ENCODE measurements around the gene CIZ1. TPM values are rescaled to one million over a fixed set of nuclear protein-coding genes. Genes with fewer than 3 reads are reported as not detected.

Gene CIZ1
- total and polyA plus RNA-seq, 11 donors: 42.6 to 101 (median 73.8) TPM

DNA sequence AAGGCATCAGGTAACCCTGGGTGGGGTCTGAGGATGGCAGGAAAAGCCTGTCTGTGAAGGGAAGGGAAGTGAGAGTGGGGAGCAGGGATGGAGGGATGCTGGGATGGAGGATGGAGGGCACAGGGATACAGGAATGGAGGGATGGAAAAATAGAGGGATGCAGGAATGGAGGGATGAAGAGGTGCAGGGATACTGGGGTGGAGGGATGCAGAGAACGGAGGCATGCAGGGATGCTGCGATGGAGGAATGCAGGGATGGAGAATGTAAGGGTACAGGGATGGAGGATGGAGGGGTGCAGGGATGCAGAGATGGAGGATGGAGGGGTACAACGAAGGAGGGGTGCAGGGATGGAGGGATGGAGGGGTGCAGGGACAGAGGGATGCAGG, 72.9 kb downstream of the CIZ1 start:
- H3K9me3 ChIP-seq: no peaks in the 10 kb centered on the region
- WGBS, 4 donors: 41 to 53% (median 48%) methylated on average over 3 of the region's 3 CpGs
- peak in 1 of 5 donors; percentile 20 for DNase-seq
- peaks cover 0 to 51% (median 39%) of the 10 kb centered on the region in 9 donors for H3K36me3 ChIP-seq
- H3K4me1 ChIP-seq: peaks cover 0 to 10% (median 6%) of the 10 kb centered on the region in 12 donors
- no peak for ATAC-seq
- no peak overlapping the region for H3K4me3 ChIP-seq
- TF ChIP-seq, protein P1, sequence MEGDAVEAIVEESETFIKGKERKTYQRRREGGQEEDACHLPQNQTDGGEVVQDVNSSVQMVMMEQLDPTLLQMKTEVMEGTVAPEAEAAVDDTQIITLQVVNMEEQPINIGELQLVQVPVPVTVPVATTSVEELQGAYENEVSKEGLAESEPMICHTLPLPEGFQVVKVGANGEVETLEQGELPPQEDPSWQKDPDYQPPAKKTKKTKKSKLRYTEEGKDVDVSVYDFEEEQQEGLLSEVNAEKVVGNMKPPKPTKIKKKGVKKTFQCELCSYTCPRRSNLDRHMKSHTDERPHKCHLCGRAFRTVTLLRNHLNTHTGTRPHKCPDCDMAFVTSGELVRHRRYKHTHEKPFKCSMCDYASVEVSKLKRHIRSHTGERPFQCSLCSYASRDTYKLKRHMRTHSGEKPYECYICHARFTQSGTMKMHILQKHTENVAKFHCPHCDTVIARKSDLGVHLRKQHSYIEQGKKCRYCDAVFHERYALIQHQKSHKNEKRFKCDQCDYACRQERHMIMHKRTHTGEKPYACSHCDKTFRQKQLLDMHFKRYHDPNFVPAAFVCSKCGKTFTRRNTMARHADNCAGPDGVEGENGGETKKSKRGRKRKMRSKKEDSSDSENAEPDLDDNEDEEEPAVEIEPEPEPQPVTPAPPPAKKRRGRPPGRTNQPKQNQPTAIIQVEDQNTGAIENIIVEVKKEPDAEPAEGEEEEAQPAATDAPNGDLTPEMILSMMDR (IDR thresholded peaks at IDR 0.05): no peak
- no peak for TF ChIP-seq POLR2A (IDR thresholded peaks at IDR 0.05)
- intact Hi-C loops (cut with DNase I): loop anchor here in 6 of 10 donors (2.0 to 5.0 kb wide), 4 partner anchors 36 to 176 kb away; no protein-coding TSS in a partner anchor
- no peaks in the 10 kb centered on the region for H3K27me3 ChIP-seq
- H3K27ac ChIP-seq: no peak overlapping the region

DNA sequence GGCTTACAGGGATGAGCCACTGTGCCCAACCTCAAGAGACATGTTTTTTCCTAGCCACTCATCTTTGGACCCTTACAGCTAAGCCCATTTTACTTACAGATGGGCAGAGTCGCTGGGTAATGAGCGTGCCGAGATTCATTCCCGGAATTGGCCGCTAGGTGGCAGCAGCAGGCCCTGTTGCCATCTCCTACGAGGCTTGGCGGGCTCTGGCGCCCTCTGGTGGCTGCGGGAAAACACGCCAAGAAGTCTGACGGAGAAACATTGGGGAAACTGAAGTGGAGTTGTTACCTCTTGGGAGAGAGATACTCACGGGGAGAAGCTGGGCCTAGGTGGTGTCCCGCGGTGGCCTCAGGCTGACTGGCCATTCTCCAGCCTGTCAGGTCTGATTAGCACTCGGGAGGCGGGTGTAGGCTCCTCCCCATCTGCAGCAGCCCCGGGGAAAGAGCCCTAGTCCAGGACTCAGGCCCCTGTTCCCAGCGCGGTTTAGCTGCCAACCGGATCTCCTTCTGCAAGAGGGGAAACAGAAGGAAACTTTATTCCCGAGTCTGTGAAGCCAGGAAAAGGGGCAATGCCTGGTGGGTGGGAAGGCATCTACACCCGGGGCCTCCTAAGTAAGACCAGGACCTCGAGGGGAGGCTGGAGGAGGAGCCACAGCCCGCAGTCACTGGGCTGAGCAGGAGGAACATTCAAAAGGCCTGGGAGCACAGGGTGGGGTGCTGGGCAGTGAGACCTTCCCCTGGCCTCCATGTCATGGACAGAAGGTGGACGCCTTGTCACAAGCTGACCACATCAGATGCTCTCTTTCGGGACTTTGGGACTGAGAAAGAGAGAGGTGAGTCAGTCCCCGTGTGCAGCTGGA, 73.5 kb downstream of the CIZ1 start:
- Histone ChIP-seq H3K9me3 (no peaks in the 10 kb centered on the region), H3K4me3 (peak overlapping the region in 4 of 12 donors; percentile 7 to 28 (median 16)), H3K4me1 (peaks cover 0 to 10% (median 6%) of the 10 kb centered on the region in 12 donors), H3K27ac (peak overlapping the region in 1 of 12 donors; percentile 18), H3K27me3 (no peaks in the 10 kb centered on the region), H3K36me3 (peaks cover 0 to 45% (median 39%) of the 10 kb centered on the region in 9 donors)
- ATAC-seq (peak; percentile 26 to 73 (median 62)), DNase-seq (peak; percentile 90 to 97 (median 93))
- TF ChIP-seq, protein P1 (IDR thresholded peaks at IDR 0.05): peak in 11 of 12 donors; percentile 99 to 100 (median 100)
- TF ChIP-seq POLR2A (IDR thresholded peaks at IDR 0.05): peak in 1 of 2 donors; percentile 17
- intact Hi-C loops (cut with DNase I): loop anchor here (2.0 to 5.0 kb wide), 5 partner anchors 36 to 176 kb away; no protein-coding TSS in a partner anchor
- WGBS, 4 donors: 9 to 12% (median 10%) methylated on average over 27 of the region's 27 CpGs

DNA sequence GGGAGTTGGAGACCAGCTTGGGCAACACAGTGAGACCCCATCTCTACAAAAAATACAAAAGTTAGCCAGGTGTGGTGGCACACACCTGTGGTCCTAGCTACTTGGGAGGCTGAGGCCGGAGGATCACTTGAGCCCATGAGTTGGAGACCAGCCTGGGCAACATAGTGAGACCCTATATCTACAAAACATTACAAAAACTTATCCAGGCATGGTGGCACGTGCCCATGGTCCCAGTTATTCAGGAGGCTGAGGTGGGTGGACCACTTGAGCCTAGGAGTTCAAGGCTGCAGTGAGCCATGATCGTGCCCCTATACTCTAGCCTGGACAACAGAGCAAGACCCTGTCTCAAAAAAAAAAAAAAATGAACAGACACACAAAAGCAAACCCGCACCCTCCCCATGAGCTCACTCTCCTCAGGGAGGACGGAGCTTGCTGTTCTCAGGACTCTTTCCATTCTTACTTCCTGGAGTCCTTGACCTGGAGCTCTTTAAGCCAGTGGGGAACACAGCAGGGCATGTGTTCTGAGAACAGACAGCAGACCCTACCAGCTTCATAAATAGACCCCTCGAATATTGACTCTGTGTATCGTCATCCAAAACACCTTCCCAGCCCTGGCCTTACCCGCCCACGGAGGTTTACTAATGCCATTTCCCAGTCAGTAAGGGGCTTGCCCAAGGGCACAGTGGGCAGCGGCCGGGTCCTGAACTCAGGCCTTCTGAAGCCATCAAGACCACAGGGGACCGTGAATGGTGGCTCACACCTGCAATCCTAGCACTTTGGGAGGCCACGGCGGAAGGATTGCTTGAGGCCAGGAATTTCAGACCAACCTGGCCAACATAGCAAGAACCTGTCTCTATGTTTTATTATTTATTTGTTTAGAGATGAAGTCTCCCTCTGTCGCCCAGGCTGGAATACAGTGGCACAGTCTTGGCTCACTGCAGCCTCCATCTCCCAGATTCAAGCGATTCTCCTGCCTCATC, 75.0 kb downstream of the CIZ1 start:
- DNase-seq: peak in 3 of 5 donors; percentile 14 to 22 (median 18)
- Histone ChIP-seq H3K27ac (no peak overlapping the region), H3K27me3 (no peaks in the 10 kb centered on the region), H3K36me3 (peaks cover 0 to 37% (median 25%) of the 10 kb centered on the region in 9 donors), H3K4me3 (no peak overlapping the region), H3K9me3 (no peaks in the 10 kb centered on the region), H3K4me1 (peaks cover 0 to 10% (median 6%) of the 10 kb centered on the region in 12 donors)
- intact Hi-C loops (cut with DNase I): loop anchor here (2.0 to 5.0 kb wide), 5 partner anchors 34 to 174 kb away; no protein-coding TSS in a partner anchor
- TF ChIP-seq, protein P1 (IDR thresholded peaks at IDR 0.05): no peak
- TF ChIP-seq POLR2A (IDR thresholded peaks at IDR 0.05): no peak
- 85 to 91% (median 87%) methylated on average over 14 to 16 of the region's 16 CpGs for WGBS, 4 donors
- no peak for ATAC-seq

Other genes starting within 250 kb of the CIZ1 start
- 10 to 100 TPM in 7 of 9 donors, 1 to 10 TPM in 2; 5.4 to 45.2 (median 24.1) TPM for gene EEIG1, start 210.6 kb downstream of the CIZ1 start, total RNA-seq
- gene EEIG1, start 210.6 kb downstream of the CIZ1 start, polyA plus RNA-seq: 10 to 100 TPM in 1 of 2 donors, 1 to 10 TPM in 1; 9.2 to 10.4 TPM
- 1 to 10 TPM; 3.5 to 8.9 (median 7.2) TPM for gene NAIF1, start 124.3 kb downstream of the CIZ1 start, total RNA-seq
- 1 to 10 TPM; 4.0 to 5.0 TPM for gene NAIF1, start 124.3 kb downstream of the CIZ1 start, polyA plus RNA-seq
- 10 to 100 TPM in 3 of 9 donors, 1 to 10 TPM in 6; 3.2 to 15.1 (median 6.7) TPM for gene SLC25A25, start 123.3 kb downstream of the CIZ1 start, total RNA-seq
- gene SLC25A25, start 123.3 kb downstream of the CIZ1 start, polyA plus RNA-seq: 1 to 10 TPM; 1.7 to 8.8 TPM
- 100 to 1,000 TPM; 116 to 166 (median 139) TPM for gene PTGES2, start 63.8 kb downstream of the CIZ1 start, total RNA-seq
- gene PTGES2, start 63.8 kb downstream of the CIZ1 start, polyA plus RNA-seq: 100 to 1,000 TPM; 143 to 179 TPM
- 1 to 10 TPM in 1 of 9 donors, not detected in 8; 5.8 TPM for gene LCN2, start 42.1 kb downstream of the CIZ1 start, total RNA-seq
- 1 to 10 TPM in 1 of 2 donors, not detected in 1; 1.1 TPM for gene LCN2, start 42.1 kb downstream of the CIZ1 start, polyA plus RNA-seq
- 100 to 1,000 TPM in 2 of 9 donors, 10 to 100 TPM in 7; 29.9 to 280 (median 46.4) TPM for gene BBLN, start 31.3 kb downstream of the CIZ1 start, total RNA-seq
- 100 to 1,000 TPM in 1 of 2 donors, 10 to 100 TPM in 1; 47.3 to 122 TPM for gene BBLN, start 31.3 kb downstream of the CIZ1 start, polyA plus RNA-seq
- 10 to 100 TPM in 1 of 9 donors, 1 to 10 TPM in 8; 1.6 to 17.2 (median 3.6) TPM for gene DNM1, start 11.8 kb upstream of the CIZ1 start, total RNA-seq
- gene DNM1, start 11.8 kb upstream of the CIZ1 start, polyA plus RNA-seq: 1 to 10 TPM; 2.2 to 7.7 TPM
- gene GOLGA2, start 84.4 kb upstream of the CIZ1 start, total RNA-seq: 100 to 1,000 TPM in 1 of 9 donors, 10 to 100 TPM in 8; 68.5 to 122 (median 87.4) TPM
- gene GOLGA2, start 84.4 kb upstream of the CIZ1 start, polyA plus RNA-seq: 100 to 1,000 TPM in 1 of 2 donors, 10 to 100 TPM in 1; 77.7 to 144 TPM
- gene SWI5, start 84.7 kb upstream of the CIZ1 start, total RNA-seq: 10 to 100 TPM; 10.8 to 23.9 (median 18.7) TPM
- 10 to 100 TPM; 25.8 to 30.6 TPM for gene SWI5, start 84.7 kb upstream of the CIZ1 start, polyA plus RNA-seq
- gene TRUB2, start 130.9 kb upstream of the CIZ1 start, total RNA-seq: 10 to 100 TPM; 12.9 to 49.7 (median 34.5) TPM
- 10 to 100 TPM; 25.3 to 25.6 TPM for gene TRUB2, start 130.9 kb upstream of the CIZ1 start, polyA plus RNA-seq
- gene COQ4, start 131.3 kb upstream of the CIZ1 start, total RNA-seq: 10 to 100 TPM; 19.0 to 43.2 (median 29.8) TPM
- 10 to 100 TPM; 32.2 to 38.1 TPM for gene COQ4, start 131.3 kb upstream of the CIZ1 start, polyA plus RNA-seq
- gene SLC27A4, start 149.0 kb upstream of the CIZ1 start, total RNA-seq: 10 to 100 TPM; 10.7 to 36.1 (median 17.8) TPM
- gene SLC27A4, start 149.0 kb upstream of the CIZ1 start, polyA plus RNA-seq: 10 to 100 TPM; 25.9 to 48.8 TPM
- gene URM1, start 179.8 kb upstream of the CIZ1 start, total RNA-seq: 10 to 100 TPM; 34.4 to 55.5 (median 45.4) TPM
- 10 to 100 TPM; 30.2 to 85.6 TPM for gene URM1, start 179.8 kb upstream of the CIZ1 start, polyA plus RNA-seq
- gene CERCAM, start 229.3 kb upstream of the CIZ1 start, total RNA-seq: 10 to 100 TPM in 7 of 9 donors, 1 to 10 TPM in 2; 5.9 to 30.0 (median 11.8) TPM
- 10 to 100 TPM in 1 of 2 donors, 1 to 10 TPM in 1; 5.3 to 10.7 TPM for gene CERCAM, start 229.3 kb upstream of the CIZ1 start, polyA plus RNA-seq

Data from heart left ventricle (tissue), 16 donors.